OCI-LY3 (cell line): ENCODE results near the gene NT5C2.
"Not testable (repeated sequence)": the region's sequence is repeated elsewhere in the genome, so short reads cannot be mapped to it uniquely, and the experiment has no call there.

Experiments
- H2AFZ ChIP-seq: fragments of 200-600, 300-600 bp; shearing (Covaris generic); 2 replicates; pipeline ENCODE4 v1.6.0; 2014; ENCODE audit warnings: antibody characterized with exemption, low read depth, low read length
- H3K27ac ChIP-seq: fragments of 200-600, 300-600 bp; sonication (generic); 2 replicates; pipeline ENCODE4 v1.5.1; 2014; ENCODE audit warnings: mild to moderate bottlenecking, low read length, moderate library complexity, mixed read lengths
- H3K27me3 ChIP-seq: fragments of 200-600, 300-600 bp; sonication (generic); 2 replicates; pipeline ENCODE4 v1.6.1; 2014; ENCODE audit warnings: low read depth, low read length, mixed read lengths
- H3K36me3 ChIP-seq: fragments of 200-600, 300-600 bp; sonication (generic); replicated peaks from 2 replicates; pipeline ENCODE3; 2014; ENCODE audit warnings: low read depth, low read length, mixed read lengths
- H3K4me1 ChIP-seq: fragments of 300-600, 200-600 bp; sonication (generic); 2 replicates; pipeline ENCODE4 v1.6.1; 2014; ENCODE audit warnings: low read length, mixed read lengths
- H3K4me2 ChIP-seq: fragments of 200-600, 300-600 bp; sonication (generic); 2 replicates; pipeline ENCODE4 v1.6.1; 2014; ENCODE audit warnings: low read length, mixed read lengths
- H3K4me3 ChIP-seq: fragments of 300-600, 200-600 bp; sonication (generic); 2 replicates; pipeline ENCODE4 v1.5.1; 2014; ENCODE audit warnings: antibody characterized with exemption, mild to moderate bottlenecking, low read length, moderate library complexity
- H3K79me2 ChIP-seq: fragments of 300-600, 200-600 bp; shearing (Covaris generic); 2 replicates; pipeline ENCODE4 v1.6.1; 2014; ENCODE audit warnings: mild to moderate bottlenecking, low read length, mixed read lengths
- H3K9ac ChIP-seq: fragments of 300-600, 200-600 bp; shearing (Covaris generic); 2 replicates; pipeline ENCODE4 v1.6.0; 2014; ENCODE audit warnings: mild to moderate bottlenecking, low read length, moderate library complexity
- H3K9me3 ChIP-seq: fragments of 200-600, 300-600 bp; shearing (Covaris generic); 2 replicates; pipeline ENCODE4 v1.6.1; 2014; ENCODE audit warnings: low read length, mixed read lengths; ENCODE audit not compliant: insufficient read depth
- H4K20me1 ChIP-seq: fragments of 200-600, 300-600 bp; sonication (generic); 2 replicates; pipeline ENCODE4 v1.6.1; 2016; ENCODE audit warnings: low read length, mixed read lengths; ENCODE audit not compliant: insufficient read depth
- CTCF ChIP-seq: fragments of 200-600, 300-600 bp; sonication (generic); IDR thresholded peaks from 2 replicates; pipeline ENCODE4 v1.5.1; 2014; ENCODE audit warnings: antibody characterized with exemption, low read length, low read depth
- EZH2phosphoT487 ChIP-seq: fragments of 200-600 bp; shearing (Covaris generic); IDR thresholded peaks from 2 replicates; pipeline ENCODE4 v1.6.1; 2018; ENCODE audit warnings: antibody characterized with exemption, mixed run types, low read depth

The NT5C2 gene

GRCh38 chr10:103225939-103226338, 32.9 kb upstream of the NT5C2 start:
- Histone ChIP-seq H3K79me2 (no peaks in the 10 kb centered on the region), H3K9ac (no peak overlapping the region), H3K4me1 (no peaks in the 10 kb centered on the region), H3K4me3 (no peak overlapping the region), H3K27me3 (no peaks in the 10 kb centered on the region), H3K9me3 (no peaks in the 10 kb centered on the region), H3K27ac (no peak overlapping the region), H4K20me1 (no peaks in the 10 kb centered on the region), H3K36me3 (no peaks in the 10 kb centered on the region), H3K4me2 (no peak overlapping the region), H2AFZ (no peak overlapping the region)
- no peak for TF ChIP-seq EZH2phosphoT487
- TF ChIP-seq CTCF, result no peak

- not testable (repeated sequence) for H3K27me3 ChIP-seq, H3K4me1 ChIP-seq, H3K36me3 ChIP-seq, H3K9me3 ChIP-seq, H3K79me2 ChIP-seq, H3K4me3 ChIP-seq, H2AFZ ChIP-seq, H4K20me1 ChIP-seq, H3K9ac ChIP-seq, H3K4me2 ChIP-seq, H3K27ac ChIP-seq
Measured at GRCh38 chr10:103224721-103225120, 31.6 kb upstream of the NT5C2 start.

GRCh38 chr10:103224133-103224532, 31.1 kb upstream of the NT5C2 start:
- Histone ChIP-seq H3K4me2 (no peak overlapping the region), H2AFZ (no peak overlapping the region), H3K4me1 (no peaks in the 10 kb centered on the region), H3K27ac (no peak overlapping the region), H3K9me3 (no peaks in the 10 kb centered on the region), H3K36me3 (no peaks in the 10 kb centered on the region), H4K20me1 (no peaks in the 10 kb centered on the region), H3K27me3 (no peaks in the 10 kb centered on the region), H3K4me3 (no peak overlapping the region), H3K79me2 (no peaks in the 10 kb centered on the region), H3K9ac (no peak overlapping the region)
- no peak for TF ChIP-seq CTCF
- TF ChIP-seq EZH2phosphoT487, result no peak

GRCh38 chr10:103216362-103216761, 23.3 kb upstream of the NT5C2 start:
- H3K27me3 ChIP-seq, H3K36me3 ChIP-seq, H2AFZ ChIP-seq, H3K27ac ChIP-seq, H3K9me3 ChIP-seq, H3K9ac ChIP-seq, H4K20me1 ChIP-seq, H3K4me3 ChIP-seq, H3K4me2 ChIP-seq, H3K79me2 ChIP-seq, H3K4me1 ChIP-seq: not testable (repeated sequence)

- Histone ChIP-seq H3K4me1 (no peaks in the 10 kb centered on the region), H3K9ac (no peak overlapping the region), H3K36me3 (no peaks in the 10 kb centered on the region), H3K4me3 (no peak overlapping the region), H3K9me3 (no peaks in the 10 kb centered on the region), H3K4me2 (no peak overlapping the region), H3K27me3 (no peaks in the 10 kb centered on the region), H4K20me1 (no peaks in the 10 kb centered on the region), H3K27ac (no peak overlapping the region), H2AFZ (no peak overlapping the region), H3K79me2 (no peaks in the 10 kb centered on the region)
- TF ChIP-seq EZH2phosphoT487, result no peak
- no peak for TF ChIP-seq CTCF
Measured at GRCh38 chr10:103215601-103216000, 22.5 kb upstream of the NT5C2 start.

- H3K4me2 ChIP-seq, H2AFZ ChIP-seq, H4K20me1 ChIP-seq, H3K27me3 ChIP-seq, H3K9me3 ChIP-seq, H3K4me3 ChIP-seq, H3K4me1 ChIP-seq, H3K9ac ChIP-seq, H3K27ac ChIP-seq, H3K36me3 ChIP-seq, H3K79me2 ChIP-seq: not testable (repeated sequence)
Measured at GRCh38 chr10:103210262-103210661, 17.2 kb upstream of the NT5C2 start.

GRCh38 chr10:103207643-103208042, 14.6 kb upstream of the NT5C2 start:
- H2AFZ ChIP-seq, H3K4me3 ChIP-seq, H3K79me2 ChIP-seq, H3K9me3 ChIP-seq, H3K4me1 ChIP-seq, H3K9ac ChIP-seq, H3K27ac ChIP-seq, H4K20me1 ChIP-seq, H3K27me3 ChIP-seq, H3K4me2 ChIP-seq, H3K36me3 ChIP-seq: not testable (repeated sequence)
